HG03439 (cell line): ENCODE measurements around the gene ALPK3.

ENCODE experiments used
- ATAC-seq: cut with Tn5 transposase; IDR thresholded peaks from one replicate; pipeline ENCODE4 v1.9.1; 2021; ENCODE audit warnings: mild to moderate bottlenecking, moderate library complexity; ENCODE audit not compliant: unreplicated experiment

Gene ALPK3

DNA sequence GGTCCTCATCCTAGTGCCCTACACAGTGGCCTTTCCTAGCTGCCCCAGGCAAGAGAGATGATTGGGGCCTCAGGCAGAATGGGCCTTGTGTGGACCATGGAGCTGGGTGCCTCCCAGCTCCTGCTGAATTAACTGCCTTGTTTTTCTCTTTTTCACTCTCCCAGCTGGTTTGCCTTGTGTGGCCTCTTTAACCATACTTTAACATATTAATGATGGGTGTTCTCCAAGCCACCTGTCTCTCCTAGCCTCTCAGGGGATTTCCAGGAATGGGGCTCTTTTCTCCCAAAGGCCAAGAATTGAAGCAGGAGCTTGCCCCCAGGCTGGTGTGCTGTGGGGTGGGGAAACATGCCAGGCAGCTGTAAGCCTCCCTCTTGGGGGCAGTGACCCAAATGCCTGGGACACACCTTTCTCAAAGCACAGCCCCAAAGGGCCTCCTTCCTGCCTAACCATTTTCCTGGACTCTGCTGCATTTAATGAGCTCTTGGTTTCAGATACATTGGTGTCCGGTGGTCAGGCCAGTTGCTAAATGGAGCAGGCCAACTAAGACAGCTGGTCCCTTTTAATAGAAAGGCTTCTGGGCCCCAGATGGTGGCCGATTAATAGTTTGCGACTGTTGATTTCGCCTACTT lies 5.6 kb downstream of the ALPK3 start:
- ATAC-seq, result no peak

DNA sequence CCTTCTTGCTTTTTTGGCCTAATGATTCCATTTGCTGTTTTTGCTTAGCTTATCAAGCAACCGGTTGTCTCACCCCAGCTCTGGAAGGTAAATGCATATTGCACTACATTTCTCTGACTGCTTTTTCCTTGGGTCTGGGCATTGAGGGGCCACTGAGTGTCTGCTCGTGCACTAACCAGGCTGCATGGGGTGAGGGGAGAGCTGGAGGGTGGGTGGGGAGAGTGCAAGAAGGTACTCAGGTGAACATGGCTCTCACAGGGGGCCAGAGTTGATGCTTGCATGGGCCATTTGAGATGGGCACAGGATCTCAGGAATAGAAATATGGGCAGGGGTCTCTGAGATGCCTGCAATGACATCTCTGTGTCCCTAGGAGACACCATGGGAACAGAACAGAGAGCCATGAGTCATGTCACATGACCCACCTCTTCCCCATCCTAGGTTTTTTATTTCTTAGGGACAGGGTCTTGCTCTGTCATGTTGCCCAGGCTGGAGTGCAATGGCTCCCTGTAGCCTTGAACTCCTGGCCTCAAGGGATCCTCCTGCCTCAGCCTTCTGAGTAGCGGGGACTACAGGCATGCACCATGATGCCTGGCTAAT lies 6.2 kb downstream of the ALPK3 start:
- ATAC-seq, result no peak

GRCh38 chr15:84824260-84825007 lies 7.3 kb downstream of the ALPK3 start:
- no peak for ATAC-seq

- ATAC-seq, result no peak
These were observed 9.2 kb downstream of the ALPK3 start for GRCh38 chr15:84826369-84826823.

GRCh38 chr15:84827246-84827645 lies 10.1 kb downstream of the ALPK3 start:
- no peak for ATAC-seq

DNA sequence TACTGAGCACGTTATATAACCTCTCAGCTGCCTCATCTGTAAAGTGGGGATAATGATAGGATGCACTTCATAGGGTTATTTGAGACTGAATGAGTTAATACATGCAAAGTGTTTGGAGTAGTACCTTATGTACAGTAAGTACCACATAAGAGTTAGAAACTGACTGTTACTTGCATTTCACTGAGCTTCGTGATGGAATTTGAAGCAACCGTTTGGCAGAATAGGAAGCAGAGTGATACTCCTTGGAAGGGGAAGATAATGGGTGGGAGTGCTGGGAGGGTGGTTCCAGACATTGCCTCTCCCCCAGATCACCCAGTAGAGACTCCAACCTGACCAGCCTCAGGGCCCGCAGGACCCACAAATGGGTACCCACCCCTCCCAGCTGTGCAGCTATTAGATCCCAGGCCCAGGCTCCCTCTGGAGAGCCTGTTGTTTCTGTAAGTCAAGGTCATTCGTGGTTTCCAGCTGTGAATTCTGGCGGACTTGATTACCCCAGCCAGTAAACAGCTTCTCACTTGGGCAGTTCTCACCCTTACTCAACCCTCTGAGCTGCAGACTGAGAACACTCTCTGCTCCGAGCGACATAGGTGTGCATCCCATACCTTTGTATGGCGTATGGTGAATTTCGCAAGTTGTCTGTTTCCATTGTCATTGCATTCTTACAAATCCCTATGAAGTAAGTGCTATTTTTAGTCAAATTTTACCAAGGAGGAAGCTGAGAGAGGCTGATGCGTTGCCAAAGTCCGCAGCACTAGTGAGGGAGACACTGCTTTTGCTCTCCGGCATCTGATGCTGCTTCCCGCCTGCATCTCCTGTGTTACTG lies 11.1 kb downstream of the ALPK3 start:
- no peak for ATAC-seq

DNA sequence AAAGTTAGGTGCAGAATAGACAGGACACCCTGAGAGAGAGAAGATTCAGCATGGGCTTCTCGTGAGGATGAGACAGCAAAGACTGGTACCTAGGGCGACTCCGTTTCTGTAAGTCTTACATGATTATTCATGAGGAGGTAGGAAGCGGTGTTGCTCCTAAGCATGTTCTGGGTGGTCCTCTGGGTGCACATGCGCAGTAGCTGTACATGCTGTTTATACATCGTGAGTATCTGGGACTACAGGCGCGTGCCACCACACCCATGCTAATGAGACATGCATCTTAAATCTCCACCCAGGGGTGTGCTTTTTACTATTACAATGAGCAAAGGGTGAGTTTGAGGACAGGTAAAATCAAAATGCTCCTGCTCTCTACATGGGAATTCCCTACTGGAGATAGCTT lies 12.3 kb downstream of the ALPK3 start:
- ATAC-seq, result no peak

DNA sequence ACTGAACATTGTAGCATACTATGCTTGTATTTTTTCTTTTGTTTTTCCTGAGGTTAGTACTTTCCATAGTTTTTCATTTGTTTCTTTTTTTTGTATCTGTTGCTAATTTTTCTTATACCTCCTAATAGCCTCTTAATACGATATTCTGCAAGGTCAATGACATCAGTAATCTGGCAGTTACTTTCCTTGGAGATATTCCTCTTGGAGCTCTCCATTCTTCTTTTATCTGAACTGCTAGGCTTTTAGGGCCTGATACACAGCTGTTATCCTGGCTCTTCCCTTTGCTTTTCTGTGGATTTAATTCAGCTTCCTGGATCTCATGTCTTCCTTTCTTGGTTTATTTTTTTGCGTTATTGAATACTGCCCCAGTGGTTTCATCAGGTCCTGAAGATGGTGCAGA lies 12.9 kb downstream of the ALPK3 start:
- no peak for ATAC-seq

- ATAC-seq, result no peak
These were observed 13.9 kb downstream of the ALPK3 start for GRCh38 chr15:84831028-84831427.

- no peak for ATAC-seq
These were observed 14.5 kb downstream of the ALPK3 start for GRCh38 chr15:84831613-84832012.

DNA sequence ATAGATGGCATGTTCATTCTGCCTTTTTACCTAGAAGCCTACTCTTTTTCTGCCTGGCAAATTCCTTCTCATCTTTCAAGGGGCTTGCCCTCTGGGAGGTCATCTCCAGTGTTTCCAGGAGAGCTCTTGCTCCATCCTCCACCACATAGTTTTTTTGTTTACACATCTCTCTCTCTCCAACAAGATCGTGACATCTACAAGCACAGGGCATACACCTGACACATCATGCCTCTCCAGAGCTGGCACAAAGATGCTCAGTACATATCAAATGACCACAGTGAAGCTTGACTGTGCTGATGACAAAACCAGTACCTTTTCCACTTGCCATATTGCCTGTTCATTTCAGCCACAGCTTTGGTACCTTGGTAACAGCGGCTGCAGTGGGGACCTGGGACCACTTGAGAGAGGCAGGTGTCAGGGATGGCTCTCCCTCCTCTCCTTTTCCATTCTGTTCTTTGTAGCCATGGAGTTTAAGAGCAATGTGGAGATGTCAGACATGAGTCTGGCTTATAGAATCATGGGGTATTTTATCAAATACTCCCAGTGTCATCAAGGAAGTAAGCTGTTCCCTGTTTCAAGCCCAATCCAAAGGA lies 15.4 kb downstream of the ALPK3 start:
- no peak for ATAC-seq

DNA sequence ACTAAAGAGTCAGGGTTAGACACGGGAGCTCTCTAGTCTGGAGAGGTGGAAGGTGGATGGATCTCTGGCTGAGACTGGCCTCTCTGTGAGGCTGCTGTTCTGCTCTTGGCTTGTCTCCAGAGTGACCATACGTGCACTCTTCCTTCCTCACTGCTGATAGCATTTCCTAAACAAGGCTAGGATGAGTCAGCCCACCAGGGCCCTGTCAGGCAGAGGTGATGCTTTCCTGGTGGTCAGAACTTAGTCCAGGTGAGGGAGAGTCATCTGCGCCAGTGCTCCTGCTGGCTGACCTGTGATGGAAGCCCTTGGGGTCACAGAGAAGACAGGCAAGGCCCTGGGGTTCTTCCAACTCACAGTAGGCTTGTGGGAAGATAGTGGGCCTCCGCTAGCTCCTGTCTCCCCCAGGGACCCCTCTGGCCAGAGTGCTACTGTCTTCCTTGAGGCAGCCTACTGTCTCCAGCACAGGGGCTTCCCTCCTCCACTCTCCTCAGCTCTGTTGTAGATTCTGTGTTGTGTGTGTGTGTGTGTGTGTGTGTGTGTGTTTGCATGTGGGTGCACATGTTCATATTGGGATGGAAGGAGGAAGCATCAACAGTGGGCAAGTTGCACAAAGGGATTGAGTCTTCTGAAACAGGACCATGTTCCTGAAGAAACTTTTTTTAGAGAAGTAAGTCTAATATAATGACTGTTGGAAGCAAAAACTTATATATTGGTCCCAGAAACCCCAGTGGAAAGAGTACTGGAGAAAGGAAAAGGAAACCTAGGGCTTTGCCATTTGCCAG lies 16.5 kb downstream of the ALPK3 start:
- ATAC-seq, result no peak

- ATAC-seq, result no peak
These were observed 17.2 kb downstream of the ALPK3 start for GRCh38 chr15:84834229-84834955.

- no peak for ATAC-seq
These were observed 17.8 kb downstream of the ALPK3 start for GRCh38 chr15:84834969-84835368.

DNA sequence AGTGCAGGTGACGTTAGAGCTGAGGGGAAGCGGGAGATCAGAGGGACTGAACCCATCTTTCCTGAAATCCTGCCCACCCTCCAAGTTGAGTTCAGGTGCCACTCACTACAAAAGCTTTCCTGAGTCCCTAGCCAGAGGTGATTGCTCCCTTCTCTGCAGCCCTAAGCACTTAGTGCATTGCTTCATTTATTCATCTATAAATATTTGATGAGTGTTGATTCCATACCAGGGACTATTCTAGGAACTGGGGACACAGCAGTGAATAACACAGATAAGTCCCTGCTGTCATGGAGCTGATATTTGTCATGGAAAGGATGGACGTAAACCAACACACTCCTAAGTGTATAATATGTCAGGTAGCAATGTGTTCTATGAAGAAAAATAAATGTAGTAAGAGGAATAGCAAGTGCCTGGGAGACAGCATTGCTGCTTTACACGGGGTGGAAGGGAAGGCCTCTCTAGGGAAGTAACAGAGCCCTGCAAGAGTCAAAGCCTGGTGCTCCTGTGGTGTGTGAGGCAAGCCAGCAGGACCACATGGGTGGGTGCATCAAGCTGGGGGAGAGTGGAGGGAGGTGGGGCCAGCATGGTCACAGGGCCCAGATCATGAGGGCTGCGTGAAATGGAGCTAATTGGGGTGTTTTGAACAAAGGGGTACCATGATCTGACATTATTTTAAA lies 18.6 kb downstream of the ALPK3 start:
- no peak for ATAC-seq

DNA sequence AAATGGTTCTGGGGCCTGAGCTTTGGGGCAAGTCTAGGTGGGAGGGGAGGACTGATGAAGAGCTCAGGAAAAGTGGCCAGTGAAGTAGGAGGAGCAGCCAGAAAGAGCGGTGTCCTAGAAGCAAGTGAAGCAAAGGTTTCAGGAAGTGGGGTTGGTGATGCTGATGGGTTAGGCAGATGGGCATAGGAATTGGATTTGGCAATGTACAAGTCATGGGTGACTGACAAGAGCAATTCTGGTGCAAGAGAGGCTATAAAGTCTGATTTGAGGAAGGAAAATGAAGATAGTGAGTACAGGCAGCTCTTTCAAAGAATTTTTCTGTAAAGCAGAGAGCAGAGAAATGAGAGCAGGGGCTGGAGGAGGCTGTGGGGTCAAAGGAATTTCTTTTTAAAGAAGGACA lies 19.7 kb downstream of the ALPK3 start:
- no peak for ATAC-seq

DNA sequence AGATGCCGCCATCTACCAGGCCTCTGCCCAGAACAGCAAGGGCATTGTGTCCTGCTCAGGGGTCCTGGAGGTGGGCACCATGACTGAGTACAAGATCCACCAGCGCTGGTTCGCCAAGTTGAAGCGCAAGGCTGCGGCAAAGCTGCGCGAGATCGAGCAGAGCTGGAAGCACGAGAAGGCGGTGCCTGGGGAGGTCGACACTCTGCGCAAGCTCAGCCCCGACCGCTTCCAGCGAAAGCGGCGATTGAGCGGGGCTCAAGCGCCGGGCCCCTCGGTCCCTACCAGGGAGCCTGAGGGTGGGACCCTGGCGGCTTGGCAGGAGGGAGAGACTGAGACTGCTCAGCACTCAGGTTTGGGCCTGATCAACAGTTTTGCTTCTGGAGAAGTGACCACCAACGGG lies 22.6 kb downstream of the ALPK3 start:
- no peak for ATAC-seq

- no peak for ATAC-seq
These were observed 23.1 kb downstream of the ALPK3 start for GRCh38 chr15:84840255-84840654.
